ENCODE measurements around the gene RASA3.
"Not testable (repeated sequence)": the region's sequence is repeated elsewhere in the genome, so short reads cannot be mapped to it uniquely, and the experiment has no call there.

RASA3 gene, protein sequence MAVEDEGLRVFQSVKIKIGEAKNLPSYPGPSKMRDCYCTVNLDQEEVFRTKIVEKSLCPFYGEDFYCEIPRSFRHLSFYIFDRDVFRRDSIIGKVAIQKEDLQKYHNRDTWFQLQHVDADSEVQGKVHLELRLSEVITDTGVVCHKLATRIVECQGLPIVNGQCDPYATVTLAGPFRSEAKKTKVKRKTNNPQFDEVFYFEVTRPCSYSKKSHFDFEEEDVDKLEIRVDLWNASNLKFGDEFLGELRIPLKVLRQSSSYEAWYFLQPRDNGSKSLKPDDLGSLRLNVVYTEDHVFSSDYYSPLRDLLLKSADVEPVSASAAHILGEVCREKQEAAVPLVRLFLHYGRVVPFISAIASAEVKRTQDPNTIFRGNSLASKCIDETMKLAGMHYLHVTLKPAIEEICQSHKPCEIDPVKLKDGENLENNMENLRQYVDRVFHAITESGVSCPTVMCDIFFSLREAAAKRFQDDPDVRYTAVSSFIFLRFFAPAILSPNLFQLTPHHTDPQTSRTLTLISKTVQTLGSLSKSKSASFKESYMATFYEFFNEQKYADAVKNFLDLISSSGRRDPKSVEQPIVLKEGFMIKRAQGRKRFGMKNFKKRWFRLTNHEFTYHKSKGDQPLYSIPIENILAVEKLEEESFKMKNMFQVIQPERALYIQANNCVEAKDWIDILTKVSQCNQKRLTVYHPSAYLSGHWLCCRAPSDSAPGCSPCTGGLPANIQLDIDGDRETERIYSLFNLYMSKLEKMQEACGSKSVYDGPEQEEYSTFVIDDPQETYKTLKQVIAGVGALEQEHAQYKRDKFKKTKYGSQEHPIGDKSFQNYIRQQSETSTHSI
- 190 to 411 (median 361) reads per million in 4 experiments for total RNA-seq

- DNase-seq: peak; percentile 50
These were observed at the start of gene RASA3 for GRCh38 chr13:114132419-114133121. Gene RASA3, minus strand, starts transcription at chr13:114132623. Its CDS starts 134 bp downstream, at chr13:114132489.

DNA sequence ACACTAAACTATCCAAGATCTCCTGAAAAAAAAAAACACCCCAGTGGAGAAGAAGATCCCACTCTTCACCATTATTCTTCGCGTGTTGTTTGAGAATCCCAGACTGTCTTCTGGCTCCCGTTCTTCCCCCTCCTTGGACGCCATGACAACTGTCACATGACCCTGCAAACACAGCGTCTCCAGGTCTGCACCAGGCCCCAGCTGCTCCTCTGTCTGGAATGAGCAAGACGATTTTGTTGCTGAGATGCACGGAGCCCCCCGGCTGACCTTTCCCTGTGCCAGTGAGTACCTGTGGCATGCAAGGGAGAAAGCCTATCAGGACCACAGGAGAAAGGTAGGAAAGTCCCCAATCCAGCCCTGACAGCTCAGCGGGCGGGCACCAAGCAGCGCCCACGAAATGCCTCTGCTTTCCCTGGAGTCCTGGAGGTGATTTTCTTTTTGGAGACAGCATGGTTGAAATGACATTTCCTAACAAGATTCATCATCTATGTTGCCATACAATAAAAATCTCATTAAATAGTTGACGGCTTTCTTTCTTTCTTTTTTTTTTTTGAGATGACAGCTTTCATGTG lies 46.8 kb upstream of the RASA3 start, which contains the start of gene CFAP97D2:
CFAP97D2 (plus strand) TSS at position 171 of the 572 bp plus-strand sequence; CDS start at position 245, 74 bp downstream.
- no peak for DNase-seq

DNA sequence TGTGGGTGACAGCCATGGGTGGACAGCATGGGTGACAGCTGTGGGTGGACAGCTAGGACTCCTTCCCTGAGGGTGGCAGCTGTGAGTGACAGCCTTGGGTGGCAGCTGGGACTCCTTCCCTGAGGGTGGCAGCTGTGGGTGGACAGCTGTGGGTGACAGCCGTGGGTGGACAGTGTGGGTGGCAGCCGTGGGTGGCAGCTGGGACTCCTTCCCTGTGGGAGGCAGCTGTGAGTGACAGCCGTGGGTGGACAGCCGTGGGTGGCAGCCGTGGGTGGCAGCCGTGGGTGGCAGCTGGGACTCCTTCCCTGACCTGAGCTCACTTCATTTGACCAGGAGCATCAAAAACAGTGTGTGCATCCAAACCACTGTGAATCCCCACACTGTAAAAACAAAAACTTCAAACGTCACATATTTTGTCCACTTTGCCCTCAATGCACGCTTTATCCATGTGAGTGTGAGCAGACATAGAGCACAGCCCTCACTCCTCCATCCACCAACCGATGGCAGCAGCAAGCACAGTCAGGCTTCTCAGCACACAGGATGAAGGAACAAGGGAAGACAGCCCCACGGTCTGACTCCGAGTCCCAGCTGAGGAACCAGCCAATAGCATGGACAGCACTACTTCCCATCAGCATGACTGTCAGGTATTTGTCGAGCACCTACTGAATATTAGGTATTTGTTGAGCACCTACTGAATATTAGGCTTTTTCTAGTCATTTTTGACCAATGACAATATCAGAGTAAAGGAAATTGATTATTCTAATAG lies 45.0 kb upstream of the RASA3 start:
- DNase-seq: no peak

DNA sequence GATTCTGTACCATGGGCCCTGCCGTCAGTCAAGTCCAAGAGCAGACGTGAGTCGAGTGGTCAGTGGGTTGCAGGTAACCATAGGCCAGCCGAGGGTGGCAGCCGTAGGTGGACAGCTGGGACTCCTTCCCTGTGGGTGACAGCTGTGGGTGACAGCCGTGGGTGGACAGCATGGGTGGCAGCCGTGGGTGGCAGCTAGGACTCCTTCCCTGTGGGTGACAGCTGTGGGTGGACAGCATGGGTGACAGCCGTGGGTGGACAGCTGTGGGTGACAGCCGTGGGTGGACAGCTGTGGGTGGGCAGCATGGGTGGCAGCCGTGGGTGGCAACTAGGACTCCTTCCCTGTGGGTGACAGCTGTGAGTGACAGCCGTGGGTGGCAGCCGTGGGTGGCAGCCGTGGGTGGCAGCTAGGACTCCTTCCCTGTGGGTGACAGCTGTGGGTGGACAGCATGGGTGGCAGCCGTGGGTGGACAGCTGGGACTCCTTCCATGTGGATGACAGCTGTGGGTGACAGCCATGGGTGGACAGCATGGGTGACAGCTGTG lies 44.0 kb upstream of the RASA3 start:
- DNase-seq: not testable (repeated sequence)

GRCh38 chr13:114174529-114174961 lies 42.1 kb upstream of the RASA3 start:
- DNase-seq: no peak

DNA sequence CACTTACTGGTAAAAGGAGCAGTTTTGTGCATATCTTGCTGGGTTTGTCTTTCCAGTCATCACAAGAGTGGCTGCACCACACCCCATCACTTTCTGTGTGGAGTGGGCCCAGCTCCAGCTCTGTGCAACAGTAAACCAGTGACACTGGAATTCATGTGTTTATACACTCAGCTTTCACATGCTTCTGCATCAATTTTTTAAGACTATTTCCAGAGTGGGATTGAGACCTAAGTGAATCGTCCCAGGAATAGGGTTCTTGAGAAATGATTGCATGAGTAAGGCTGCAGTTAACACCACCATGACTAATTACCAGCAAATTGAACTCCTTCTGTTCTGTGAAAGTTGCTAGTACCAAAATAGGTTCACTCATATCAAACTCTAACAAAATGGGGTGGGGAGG lies 41.3 kb upstream of the RASA3 start:
- DNase-seq: no peak

DNA sequence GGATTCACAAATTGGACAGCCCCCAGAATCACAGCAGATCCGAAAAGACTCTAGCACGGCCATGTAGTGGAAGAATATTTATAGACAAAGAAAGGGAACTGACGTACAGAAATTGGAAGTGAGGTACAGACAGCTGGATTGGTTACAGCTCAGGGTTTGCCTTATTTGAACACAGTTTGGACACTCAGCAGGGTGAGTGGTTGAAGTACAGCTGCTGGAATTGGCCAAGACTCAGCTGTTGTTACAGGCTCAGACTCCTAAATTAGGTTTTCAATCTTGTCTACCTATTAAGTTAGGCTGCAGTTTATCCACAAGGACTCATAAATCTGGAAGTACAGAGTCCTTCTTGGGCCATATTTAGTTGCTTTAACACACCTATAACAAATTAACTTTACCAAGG lies 40.8 kb upstream of the RASA3 start:
- DNase-seq: no peak

DNA sequence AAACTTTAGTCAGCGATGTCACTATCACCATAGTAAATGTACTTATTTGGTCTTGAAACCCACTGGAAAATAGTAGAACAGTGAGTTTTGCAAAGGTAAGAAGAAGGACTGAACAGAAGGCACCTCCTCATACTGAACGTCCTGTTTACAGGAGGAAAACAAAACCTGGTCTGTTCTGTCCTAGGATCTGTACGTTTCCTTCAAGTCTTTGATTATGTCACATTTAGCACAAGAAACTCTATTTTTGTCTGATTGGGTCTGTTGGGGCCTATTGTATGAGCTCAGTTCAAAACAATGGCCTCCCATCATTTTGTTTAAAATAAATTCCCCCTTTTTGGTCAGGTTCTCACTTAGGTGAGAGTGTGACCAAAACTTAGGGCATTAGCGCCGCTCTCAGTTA lies 35.5 kb upstream of the RASA3 start:
- DNase-seq: no peak

DNA sequence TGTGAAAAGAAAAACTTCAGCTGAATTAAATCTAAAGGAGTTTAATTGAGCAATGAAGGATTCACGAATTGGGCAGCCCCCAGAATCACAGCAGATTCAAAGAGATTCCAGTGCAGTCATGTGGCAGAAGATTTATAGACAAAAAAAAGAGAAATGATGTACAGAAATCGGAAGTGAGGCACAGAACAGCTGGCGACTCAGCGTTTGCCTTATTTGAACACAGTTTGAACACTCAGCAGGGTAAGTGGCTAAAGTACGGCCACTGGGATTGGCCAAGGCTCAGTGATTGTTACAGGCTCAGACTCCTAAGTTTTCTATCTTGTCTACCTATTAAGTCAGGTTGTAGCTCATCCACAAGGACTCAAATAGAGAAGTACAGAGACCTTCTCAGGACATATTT lies 35.0 kb upstream of the RASA3 start:
- DNase-seq: no peak

GRCh38 chr13:114166381-114167131 lies 34.1 kb upstream of the RASA3 start:
- no peak for DNase-seq

DNA sequence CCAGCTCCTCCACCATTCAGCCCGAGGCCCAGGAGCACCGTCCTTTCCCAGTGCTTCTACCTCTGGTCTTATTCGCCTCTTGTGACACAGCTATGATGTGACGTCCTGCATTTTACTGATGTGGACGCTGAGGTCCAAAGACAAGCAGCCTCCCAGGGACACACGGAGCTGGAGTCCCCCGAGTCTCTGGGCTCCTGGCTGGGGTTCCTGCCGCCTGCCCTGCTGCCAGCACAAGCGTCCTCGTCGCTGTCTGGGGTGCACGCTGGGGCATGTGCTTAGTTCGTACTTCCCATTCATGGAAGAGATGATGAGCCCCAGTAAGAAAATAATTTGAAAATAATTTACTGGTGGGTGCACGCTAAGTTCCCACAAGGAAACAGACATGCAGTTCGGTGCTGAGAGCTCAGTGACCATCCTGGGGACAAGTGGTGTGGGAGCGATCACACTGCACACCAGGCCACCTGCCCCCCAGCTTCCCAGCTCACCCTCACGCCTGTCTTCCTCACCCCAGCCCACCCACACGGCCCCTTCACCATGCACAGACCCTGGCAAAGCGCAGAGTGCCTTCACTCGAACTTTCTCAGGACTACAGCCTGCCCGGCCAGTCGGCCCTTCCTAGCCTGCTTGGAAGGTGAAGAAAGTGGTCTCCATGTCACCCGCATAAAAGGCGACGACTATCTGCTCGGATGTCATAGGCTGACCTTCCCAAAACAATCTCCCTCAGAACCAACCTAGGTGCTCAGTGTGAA lies 32.4 kb upstream of the RASA3 start:
- no peak for DNase-seq

- no peak for DNase-seq
These were observed 31.6 kb upstream of the RASA3 start for GRCh38 chr13:114164053-114164452.

DNA sequence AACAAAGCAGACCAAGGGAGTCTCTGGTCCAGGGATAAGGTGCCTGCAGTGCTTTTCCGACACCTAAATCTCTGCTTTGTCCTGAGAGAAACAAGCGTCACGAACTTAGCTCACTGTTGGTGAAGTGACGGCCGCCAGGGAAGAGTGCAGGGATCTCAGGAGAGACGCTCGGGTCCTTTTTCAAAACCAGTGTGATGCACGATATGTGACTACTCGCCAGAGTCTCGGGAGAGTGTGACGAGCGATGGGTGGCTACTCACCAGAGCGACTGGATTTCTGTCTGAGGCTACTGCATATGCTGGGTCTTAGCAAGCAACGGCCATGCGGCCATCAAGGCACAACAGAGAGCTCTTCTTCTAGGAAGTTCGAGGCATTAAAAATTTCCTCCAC lies 30.1 kb upstream of the RASA3 start:
- DNase-seq: no peak

DNA sequence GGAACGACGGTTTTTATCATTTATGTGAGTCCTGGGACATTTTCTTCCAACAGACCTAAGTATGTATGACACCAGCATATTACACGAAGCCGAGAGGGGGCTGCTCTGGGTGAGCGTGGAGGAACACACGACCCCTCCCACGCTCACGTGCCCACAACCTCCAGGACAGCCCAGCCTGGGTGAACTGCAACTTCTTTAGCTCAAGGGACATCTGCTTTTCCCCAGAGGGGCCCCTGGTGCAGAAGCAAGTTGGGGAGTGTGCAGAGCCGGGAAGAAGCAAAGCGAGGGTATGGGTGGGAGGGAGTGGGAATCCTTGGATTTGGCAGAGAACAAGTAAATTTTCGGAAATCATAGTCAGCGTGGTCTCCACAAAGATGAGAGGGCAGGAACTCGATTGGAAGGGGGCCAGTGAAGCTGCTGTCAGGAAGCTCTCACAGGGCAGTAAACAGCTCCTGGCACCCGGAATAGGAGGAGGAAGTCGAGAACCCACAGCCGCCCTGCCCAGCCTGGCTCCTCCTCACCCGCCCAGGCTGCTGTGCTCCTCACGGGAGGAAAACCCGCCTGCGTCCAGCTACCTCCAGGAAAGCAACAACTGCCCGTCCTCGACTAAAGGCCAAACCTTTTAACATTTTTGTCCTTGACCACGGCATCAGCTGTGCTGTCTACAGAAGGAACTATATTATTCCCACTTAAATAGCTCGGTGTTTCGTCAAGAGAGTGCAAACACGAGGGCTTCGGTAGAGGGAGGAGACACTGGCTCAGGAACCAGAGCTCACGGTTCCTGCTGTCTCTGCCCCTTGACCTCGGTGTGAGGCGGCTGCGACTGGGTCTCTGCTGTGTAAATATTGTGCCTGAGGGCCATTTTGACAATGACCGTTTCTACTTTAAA lies 29.5 kb upstream of the RASA3 start:
- no peak for DNase-seq

- DNase-seq: no peak
These were observed 28.7 kb upstream of the RASA3 start for GRCh38 chr13:114161028-114161556.

GRCh38 chr13:114158869-114159666 lies 26.6 kb upstream of the RASA3 start:
- not testable (repeated sequence) for DNase-seq

DNA sequence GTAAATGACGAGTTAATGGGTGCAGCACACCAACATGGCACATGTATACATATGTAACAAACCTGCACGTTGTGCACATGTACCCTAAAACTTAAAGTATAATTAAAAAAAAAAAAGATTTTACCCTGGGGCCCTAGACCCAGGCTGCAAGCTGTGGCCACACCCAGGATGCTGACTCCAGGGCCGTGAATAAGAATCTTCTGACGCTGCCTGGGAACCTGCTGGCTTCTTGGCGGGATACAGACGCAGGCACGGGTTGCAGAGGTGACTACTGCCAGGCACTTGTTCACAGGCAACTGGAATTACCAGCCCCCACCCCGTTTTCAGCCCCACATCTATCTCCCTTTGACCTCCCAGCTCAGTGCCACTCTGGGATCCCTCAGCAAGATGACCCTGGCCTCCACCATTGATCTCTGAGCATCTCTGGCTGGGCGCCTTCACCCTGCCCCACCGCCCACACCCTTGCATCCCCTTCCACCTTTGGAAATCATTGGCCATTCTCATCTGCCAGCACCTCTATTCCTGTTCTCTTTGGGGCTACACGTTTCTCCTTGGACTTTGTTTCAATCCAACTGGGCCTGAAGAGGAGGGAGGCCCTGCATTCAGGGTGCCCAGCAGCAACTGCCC lies 25.6 kb upstream of the RASA3 start:
- no peak for DNase-seq
